ENCODE data around the gene SMG6. TPM values are rescaled to one million over a fixed set of nuclear protein-coding genes. Genes with fewer than 3 reads are reported as not detected.

Gene SMG6
- total RNA-seq, 4 donors from 2014 or later = 13.3 to 74.9 (median 41.6) TPM

DNA sequence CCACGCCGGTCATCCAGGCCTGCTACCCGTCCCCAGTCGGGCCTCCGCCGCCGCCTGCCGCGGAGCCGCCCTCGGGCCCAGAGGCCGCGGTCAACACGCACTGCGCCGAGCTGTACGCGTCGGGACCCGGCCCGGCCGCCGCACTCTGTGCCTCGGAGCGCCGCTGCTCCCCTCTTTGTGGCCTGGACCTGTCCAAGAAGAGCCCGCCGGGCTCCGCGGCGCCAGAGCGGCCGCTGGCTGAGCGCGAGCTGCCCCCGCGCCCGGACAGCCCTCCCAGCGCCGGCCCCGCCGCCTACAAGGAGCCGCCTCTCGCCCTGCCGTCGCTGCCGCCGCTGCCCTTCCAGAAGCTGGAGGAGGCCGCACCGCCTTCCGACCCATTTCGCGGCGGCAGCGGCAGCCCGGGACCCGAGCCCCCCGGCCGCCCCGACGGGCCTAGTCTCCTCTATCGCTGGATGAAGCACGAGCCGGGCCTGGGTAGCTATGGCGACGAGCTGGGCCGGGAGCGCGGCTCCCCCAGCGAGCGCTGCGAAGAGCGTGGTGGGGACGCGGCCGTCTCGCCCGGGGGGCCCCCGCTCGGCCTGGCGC, 246.3 kb downstream of the SMG6 start:
- no peak for TF ChIP-seq POLR2A (IDR thresholded peaks at IDR 0.05)
- TF ChIP-seq, protein P1, sequence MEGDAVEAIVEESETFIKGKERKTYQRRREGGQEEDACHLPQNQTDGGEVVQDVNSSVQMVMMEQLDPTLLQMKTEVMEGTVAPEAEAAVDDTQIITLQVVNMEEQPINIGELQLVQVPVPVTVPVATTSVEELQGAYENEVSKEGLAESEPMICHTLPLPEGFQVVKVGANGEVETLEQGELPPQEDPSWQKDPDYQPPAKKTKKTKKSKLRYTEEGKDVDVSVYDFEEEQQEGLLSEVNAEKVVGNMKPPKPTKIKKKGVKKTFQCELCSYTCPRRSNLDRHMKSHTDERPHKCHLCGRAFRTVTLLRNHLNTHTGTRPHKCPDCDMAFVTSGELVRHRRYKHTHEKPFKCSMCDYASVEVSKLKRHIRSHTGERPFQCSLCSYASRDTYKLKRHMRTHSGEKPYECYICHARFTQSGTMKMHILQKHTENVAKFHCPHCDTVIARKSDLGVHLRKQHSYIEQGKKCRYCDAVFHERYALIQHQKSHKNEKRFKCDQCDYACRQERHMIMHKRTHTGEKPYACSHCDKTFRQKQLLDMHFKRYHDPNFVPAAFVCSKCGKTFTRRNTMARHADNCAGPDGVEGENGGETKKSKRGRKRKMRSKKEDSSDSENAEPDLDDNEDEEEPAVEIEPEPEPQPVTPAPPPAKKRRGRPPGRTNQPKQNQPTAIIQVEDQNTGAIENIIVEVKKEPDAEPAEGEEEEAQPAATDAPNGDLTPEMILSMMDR (IDR thresholded peaks at IDR 0.05) = no peak
- no peak for DNase-seq
- Histone ChIP-seq H3K27me3 (no peaks in the 10 kb centered on the region), H3K9me3 (no peaks in the 10 kb centered on the region), H3K27ac (peak overlapping the region; percentile 94 to 99), H3K4me1 (peaks cover 0 to 37% of the 10 kb centered on the region in 2 donors), H3K36me3 (no peaks in the 10 kb centered on the region), H3K4me3 (peak overlapping the region in 1 of 2 donors; percentile 90)
- intact Hi-C loops (cut with DNase I; ENCODE audit: low total_unique reads) = loop anchor here (10.0 kb wide), 1 partner anchor 118 kb away; no protein-coding TSS in a partner anchor

DNA sequence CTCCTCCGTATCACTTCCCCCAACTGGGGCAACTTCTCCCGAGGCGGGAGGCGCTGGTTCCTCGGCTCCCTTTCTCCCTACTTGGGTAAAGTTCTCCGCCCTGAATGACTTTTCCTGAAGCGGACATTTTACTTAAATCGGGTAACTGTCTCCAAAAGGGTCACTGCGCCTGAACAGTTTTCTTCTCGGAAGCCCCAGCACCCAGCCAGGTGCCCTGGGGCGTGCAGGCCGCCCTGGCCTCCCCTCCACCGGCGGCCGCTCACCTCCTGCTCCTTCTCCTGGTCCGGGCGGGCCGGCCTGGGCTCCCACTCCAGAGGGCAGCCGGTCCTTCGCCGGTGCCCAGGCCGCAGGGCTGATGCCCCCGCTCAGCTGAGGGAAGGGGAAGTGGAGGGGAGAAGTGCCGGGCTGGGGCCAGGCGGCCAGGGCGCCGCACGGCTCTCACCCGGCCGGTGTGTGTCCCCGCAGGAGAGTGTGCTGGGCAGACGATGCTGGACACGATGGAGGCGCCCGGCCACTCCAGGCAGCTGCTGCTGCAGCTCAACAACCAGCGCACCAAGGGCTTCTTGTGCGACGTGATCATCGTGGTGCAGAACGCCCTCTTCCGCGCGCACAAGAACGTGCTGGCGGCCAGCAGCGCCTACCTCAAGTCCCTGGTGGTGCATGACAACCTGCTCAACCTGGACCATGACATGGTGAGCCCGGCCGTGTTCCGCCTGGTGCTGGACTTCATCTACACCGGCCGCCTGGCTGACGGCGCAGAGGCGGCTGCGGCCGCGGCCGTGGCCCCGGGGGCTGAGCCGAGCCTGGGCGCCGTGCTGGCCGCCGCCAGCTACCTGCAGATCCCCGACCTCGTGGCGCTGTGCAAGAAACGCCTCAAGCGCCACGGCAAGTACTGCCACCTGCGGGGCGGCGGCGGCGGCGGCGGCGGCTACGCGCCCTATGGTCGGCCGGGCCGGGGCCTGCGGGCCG, 247.1 kb downstream of the SMG6 start:
- intact Hi-C loops (cut with DNase I; ENCODE audit: low total_unique reads) = loop anchor here (10.0 kb wide), 1 partner anchor 118 kb away; no protein-coding TSS in a partner anchor
- DNase-seq = peak in 1 of 2 donors; percentile 50
- Histone ChIP-seq H3K27me3 (no peaks in the 10 kb centered on the region), H3K4me1 (peaks cover 0 to 33% of the 10 kb centered on the region in 2 donors), H3K4me3 (peak overlapping the region; percentile 46 to 90), H3K27ac (peak overlapping the region; percentile 94 to 99), H3K9me3 (no peaks in the 10 kb centered on the region), H3K36me3 (no peaks in the 10 kb centered on the region)
- TF ChIP-seq, protein P1 (IDR thresholded peaks at IDR 0.05) = peak in 2 of 4 experiments; percentile 8 to 15
- no peak for TF ChIP-seq POLR2A (IDR thresholded peaks at IDR 0.05)

DNA sequence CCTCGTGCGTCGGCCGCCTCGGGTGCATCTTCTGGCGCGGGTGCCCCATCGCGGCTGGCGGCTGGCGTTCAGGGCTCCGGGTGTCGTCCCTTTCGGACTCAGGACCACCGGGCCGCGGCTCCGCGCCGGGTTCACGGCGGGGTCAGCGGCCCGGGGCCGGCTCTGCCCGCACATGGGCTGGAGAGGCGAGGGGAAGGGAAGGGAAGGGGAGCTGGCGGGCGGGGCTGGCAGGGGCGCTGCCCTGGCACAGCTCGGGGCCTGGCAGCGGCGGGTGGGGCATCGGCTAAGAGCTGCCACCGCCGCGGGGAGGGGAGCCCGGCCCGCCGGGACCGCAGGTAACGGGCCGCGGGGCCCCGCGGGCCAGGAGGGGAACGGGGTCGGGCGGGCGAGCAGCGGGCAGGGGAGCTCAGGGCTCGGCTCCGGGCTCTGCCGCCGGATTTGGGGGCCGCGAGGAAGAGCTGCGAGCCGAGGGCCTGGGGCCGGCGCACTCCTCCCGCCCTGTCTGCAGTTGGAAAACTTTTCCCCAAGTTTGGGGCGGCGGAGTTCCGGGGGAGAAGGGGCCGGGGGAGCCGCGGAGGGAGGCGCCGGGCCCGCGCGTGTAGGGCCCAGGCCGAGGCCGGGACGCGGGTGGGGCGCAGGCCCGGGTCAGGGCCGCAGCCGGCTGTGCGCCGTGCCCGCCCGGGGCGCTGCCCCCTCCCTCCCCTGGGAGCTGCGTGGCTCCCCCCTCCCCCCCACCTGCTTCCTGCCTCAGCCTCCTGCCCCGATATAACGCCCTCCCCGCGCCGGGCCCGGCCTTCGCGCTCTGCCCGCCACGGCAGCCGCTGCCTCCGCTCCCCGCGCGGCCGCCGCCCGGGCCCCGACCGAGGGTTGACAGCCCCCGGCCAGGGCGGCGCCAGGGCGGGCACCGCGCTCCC, 248.0 kb downstream of the SMG6 start:
- DNase-seq = peak; percentile 50 to 57
- intact Hi-C loops (cut with DNase I; ENCODE audit: low total_unique reads) = loop anchor here (2.0 to 10.0 kb wide), 2 partner anchors 119 to 189 kb away; no protein-coding TSS in a partner anchor
- Histone ChIP-seq H3K9me3 (no peaks in the 10 kb centered on the region), H3K36me3 (no peaks in the 10 kb centered on the region), H3K4me3 (peak overlapping the region; percentile 46 to 90), H3K27ac (peak overlapping the region; percentile 94 to 99), H3K27me3 (no peaks in the 10 kb centered on the region), H3K4me1 (peaks cover 3 to 32% of the 10 kb centered on the region in 2 donors)
- TF ChIP-seq, protein P1 (IDR thresholded peaks at IDR 0.05) = no peak
- TF ChIP-seq POLR2A (IDR thresholded peaks at IDR 0.05) = no peak

DNA sequence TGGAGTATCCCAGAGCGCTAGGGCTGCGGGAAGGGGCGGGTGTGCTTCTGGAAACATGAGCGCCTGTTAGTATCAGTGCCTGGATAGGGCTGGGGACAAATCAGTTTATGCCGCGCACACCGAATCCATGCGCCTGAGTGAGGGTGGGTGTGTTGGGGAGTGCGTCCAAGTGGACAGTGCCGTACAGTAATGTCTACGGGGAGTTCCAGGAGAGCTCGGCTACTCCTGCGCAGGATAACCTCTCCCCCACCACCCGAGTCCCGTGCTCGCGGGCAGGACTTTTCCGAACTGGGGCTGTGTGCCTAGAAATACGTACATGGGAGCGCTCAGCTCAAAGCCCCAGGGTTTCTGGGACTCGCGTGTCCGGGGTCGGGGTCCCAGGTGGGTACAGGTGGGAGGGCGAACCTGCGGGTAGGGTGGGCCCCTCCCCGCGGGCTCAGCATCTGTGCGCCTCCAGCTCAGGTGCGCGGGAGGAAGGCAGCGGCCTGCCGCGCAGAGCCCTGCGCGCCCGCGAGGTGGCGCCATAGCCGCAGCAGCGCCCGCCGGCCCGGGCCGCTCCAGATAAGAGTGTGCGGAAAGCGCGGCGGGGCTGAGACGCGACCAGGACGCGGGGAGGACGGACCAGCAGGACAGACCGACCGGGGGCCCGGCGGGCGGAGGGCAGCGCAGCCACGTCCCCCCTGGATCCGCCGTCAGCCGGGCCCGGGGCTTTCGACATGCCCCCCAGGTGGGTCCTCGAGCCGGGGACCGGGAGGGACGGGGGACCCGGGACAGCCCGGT, 248.9 kb downstream of the SMG6 start, which contains the start of gene HIC1:
Gene HIC1, plus strand, starts transcription at position 592 of the 780 bp plus-strand sequence. CDS start 1,588 bp downstream, outside the sequence.
- H3K9me3 ChIP-seq = no peaks in the 10 kb centered on the region
- H3K27me3 ChIP-seq = no peaks in the 10 kb centered on the region
- H3K36me3 ChIP-seq = no peaks in the 10 kb centered on the region
- peak; percentile 89 to 94 for TF ChIP-seq POLR2A (IDR thresholded peaks at IDR 0.05)
- TF ChIP-seq, protein P1 (IDR thresholded peaks at IDR 0.05) = peak; percentile 83 to 99 (median 98)
- peak within 1 kb of the TSS; percentile 94 to 99 for H3K27ac ChIP-seq
- H3K4me3 ChIP-seq = peak within 1 kb of the TSS; percentile 46 to 90
- intact Hi-C loops (cut with DNase I; ENCODE audit: low total_unique reads) = loop anchor here (2.0 to 10.0 kb wide), 2 partner anchors 120 to 190 kb away; no protein-coding TSS in a partner anchor
- peak; percentile 83 to 85 for DNase-seq
- peaks cover 3 to 26% of the 10 kb centered on the region in 2 donors for H3K4me1 ChIP-seq

All from uterus (tissue), 4 donors.